GM18909 (cell line): ENCODE data around the gene CHTF8.
A peak's percentile ranks its signal among the peaks of the same experiment; 100 is the strongest.
"Not testable (repeated sequence)": the region's sequence is repeated elsewhere in the genome, so short reads cannot be mapped to it uniquely, and the experiment has no call there.

Experiments
- ATAC-seq: cut with Tn5 transposase; IDR thresholded peaks from one replicate; pipeline ENCODE4 v1.9.1; 2021; ENCODE audit warnings: mild to moderate bottlenecking; ENCODE audit not compliant: unreplicated experiment, poor library complexity

CHTF8 gene

DNA sequence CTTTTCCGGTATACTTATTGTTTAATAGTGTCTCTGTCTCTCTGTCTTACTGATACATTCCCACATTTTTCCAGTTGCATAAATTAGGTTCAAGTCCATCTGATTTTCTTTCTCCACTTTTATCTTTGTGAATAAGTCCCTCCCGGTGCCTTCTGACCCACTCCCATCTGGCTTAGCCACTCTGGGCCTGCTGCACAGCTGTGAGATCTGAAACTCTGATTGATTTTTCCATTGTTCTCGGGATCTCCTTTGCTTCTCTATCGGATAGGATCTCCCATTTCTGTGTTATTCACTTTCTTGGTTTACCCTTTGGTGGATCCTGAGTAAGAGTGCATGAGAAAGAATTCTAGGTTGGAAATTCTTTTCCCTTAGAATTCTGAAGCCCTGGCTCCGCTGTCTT, 8.6 kb upstream of the CHTF8 start:
- no peak for ATAC-seq

DNA sequence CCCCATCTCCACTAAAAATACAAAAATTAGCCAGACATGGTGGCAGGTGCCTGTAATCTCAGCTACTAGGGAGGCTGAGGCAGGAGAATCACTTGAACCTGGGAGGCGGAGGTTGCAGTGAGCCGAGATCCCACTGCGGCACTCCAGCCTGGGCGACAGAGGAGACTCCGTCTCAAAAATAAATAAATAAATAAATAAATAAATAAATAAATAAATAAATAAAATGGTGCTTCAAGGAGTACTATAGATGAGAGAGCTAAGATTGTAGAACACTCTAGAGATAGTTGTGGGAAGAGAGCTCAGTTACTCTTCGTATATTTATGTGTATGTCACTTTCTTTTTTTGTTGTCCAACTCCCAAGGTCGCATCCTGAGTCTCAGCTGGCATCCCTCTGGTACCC, 7.1 kb upstream of the CHTF8 start:
- not testable (repeated sequence) for ATAC-seq

DNA sequence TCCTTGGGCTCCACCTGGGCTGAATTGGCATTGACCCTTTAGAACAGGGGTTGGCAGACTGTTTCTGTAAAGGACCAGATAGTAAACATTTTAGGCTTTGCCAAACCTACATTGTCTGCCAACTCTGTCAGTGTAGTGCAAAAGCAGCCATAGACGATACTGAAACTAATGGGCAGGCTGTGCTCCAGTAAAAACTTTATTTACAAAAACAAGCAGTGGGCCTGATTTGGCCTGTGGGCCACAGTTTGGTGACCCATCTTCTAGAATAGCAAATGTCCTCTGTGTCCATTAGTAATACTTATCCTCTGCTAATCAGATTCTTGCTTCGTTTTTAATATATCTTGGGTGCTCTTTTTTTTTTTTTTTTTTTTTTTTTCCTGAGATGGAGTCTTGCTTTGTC, 6.2 kb upstream of the CHTF8 start:
- no peak for ATAC-seq

DNA sequence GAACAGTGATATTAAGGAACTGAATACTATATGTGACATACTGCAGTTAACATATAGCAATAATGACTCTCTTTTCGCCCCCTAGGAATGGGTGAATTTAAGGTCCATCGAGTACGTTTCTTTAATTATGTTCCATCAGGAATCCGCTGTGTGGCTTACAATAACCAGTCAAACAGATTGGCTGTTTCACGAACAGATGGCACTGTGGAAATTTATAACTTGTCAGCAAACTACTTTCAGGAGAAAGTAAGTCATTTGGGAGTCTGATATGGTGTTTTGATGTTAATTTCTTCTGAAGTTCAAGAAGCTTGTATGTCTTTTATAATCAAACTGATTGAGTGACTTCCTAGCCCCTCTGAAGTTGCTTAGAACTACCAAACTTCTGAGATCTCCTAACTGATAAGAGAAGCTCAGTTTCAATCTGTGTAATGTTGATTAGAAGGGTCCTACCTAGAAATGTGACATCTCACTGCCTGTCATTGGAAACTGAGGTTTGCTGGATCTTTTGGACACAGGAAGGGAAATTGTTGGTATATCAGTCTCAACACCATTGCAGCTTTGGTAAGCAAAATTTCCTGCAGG, 1.1 kb upstream of the CHTF8 start:
- no peak for ATAC-seq

DNA sequence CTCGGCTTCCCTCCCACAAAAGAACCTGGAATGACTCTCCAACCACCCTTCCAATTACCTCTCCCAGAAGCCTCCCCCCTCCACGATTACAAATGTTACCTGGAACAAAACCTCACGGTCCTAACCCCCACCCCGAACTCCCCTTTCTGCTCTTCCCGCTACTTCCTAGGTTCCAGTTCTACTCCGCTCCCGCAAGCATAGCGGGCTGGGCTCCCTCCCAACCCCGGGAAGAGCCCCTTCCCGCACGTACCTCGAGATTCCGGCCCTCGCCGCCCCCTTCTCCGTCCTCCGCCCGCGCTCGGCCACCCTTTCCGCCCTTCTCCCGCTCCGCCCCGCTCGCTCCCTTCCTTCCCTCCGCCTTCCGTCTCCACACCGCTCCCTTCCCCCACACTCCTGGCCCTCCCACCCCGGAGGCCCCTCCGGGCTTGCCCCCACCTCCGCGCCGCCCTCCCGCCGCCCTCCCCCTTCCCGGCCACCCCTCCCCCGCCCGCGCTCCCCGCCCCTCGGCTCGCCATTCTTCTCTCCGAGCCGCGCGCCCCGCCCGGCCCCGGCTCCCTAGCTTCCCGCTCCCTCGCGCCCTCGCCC, 457 bp downstream of the CHTF8 start:
- ATAC-seq = peak; percentile 40

DNA sequence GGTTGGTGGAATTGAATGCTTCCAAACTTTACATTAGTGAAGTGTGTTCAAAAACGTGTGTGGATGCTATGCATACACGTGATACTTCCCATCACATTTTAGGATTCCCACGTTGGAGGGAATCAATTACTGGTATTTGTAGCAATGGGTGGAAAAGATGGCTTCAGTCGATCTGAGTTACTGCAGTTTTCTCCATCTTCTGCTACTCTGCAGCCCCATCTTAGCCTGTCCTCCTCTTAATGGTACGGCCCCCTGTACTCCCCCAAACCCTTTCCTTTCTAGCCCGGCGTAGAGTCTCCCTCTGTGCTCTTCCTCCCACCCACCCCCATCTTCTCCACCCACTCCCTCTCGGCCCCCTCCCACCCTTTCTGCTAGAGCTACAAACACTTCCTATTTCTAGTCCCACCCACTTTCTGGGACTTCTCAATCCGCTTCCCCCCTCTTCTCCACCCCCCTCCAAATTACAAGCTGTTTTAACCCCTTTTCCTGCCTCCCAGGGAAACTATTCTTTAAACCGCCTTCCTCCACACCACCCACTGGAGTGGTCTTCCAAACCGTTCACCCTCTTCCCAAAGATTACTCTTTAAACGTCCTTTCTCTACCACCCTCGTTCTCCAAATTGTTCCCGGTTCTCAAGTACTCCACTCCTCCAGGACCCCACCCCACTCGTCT, 1.1 kb downstream of the CHTF8 start:
- no peak for ATAC-seq

DNA sequence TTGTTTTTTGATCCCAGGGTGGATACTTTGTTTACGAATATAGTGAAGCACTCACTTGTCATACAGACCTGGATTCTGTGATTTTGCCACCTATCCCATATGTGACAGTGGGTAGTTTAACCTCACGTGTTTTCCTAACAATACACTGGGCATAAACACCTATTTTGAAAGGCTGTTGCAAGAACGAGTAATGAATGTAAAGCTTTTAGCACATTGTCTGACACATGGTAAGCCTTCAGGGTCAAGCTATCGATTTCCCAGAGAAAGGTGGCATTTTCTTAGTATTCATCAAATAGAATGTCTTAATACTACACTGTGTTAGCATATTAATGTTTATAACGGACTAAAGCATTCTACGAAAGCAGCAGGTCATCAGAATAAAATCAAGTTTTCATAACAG, 1.9 kb downstream of the CHTF8 start:
- no peak for ATAC-seq

DNA sequence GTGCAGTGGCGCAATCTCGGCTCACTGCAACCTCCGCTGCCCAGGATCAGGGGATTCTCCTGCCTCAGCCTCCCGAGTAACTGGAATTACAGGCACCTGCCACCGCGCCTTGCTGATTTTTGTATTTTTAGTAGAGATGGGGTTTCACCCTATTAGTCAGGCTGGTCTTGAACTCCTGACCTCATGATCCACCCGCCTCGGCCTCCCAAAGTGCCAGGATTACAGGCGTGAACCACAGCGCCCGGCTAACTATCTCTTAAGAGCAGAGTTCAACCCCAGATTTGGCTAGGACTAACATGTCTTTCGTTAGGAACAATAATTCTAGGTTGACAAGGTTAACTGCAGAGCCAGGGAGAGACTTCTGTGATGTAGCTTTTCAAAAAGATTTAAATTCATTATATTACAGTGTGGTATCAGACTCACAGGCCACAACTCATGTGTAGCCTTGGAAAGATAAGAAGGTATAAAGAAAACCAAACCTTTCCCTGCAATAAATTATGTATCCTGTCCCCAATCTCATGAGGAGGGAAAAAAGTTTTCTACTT, 4.3 kb downstream of the CHTF8 start:
- ATAC-seq = no peak

DNA sequence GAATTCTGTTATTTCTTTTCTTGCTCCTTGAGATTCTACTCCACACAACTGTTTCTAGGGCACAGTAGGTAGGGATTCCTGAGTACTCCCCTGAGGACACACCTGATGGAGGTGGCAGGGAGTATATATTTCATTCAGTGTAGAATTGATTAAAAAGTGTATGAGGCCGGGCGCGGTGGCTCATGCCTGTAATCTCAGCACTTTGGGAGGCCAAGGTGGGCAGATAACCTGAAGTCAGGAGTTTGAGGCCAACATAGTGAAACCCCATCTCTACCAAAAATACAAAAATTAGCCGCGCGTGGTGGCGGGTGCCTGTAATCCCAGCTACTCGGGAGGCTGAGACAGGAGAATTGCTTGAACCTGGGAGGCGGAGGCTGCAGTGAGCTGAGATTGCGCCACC, 5.6 kb downstream of the CHTF8 start:
- not testable (repeated sequence) for ATAC-seq

DNA sequence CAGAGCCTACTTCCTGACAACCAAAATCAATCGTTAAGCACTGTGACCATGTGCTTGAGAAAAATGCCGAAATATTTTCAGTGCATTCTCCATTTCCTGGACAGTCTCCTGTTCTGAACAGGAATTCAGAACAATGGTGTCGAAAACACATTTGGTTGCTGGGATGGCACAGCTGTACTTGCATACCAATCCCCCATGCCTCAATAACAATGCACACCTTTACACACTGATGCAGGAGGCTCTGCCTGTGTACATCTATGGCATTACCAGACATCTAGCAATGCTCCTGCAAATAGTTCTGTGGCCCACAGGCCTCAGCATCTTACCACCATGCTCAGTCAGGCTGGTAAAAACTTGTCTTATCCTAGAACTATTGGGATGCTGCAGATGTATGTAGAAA, 6.2 kb downstream of the CHTF8 start:
- no peak for ATAC-seq

DNA sequence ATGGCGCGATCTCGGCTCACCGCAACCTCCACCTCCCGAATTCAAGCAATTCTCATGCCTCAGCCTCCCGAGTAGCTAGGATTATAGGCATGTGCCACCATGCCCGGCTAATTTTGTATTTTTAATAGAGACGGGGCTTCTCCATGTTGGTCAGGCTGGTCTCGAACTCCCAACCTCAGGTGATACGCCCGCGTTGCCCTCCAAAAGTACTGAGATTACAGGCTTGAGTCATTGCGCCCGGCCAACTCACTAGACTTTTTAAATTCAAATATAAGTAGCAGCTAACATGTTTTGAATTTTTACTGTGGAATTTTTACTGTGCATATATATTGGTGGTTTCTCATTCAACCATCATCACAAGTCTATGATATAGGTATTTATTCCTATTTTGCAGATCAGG, 7.4 kb downstream of the CHTF8 start:
- not testable (repeated sequence) for ATAC-seq

DNA sequence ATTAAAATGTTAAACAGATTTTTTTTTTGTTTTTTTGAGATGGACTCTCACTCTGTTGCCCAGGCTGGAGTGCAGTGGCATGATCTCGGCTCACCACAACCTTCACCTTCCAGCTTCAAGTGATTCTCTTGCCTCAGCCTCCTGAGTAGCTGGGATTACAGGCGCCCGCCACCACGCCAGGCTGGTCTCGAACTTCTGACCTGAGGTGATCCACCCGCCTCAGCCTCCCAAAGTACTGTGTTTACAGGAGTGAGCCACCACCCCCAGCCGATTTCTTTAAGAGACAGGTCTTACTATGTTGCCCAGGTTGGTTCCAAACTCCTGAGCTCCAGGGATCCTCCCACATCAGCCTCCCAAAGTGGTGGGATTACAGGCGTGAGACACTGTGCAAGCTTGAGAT, 8.0 kb downstream of the CHTF8 start:
- ATAC-seq = not testable (repeated sequence)

DNA sequence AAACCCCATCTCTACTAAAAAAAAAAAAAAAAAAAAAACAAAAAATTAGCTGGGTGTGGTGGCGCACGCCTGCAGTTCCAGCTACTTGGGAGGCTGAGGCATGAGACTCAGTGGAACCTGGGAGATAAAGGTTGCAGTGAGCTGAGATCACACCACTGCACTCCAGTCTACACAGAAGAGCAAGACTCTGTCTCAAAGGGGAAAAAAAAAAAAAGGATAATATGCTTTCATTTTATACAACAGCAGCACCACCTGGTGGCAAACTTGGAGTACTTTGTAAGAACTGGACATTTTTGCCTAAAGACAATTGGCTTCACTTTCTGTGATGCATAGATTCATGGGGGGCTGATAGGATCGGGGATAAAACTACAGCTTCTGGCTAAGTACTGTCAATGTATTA, 8.5 kb downstream of the CHTF8 start:
- no peak for ATAC-seq

DNA sequence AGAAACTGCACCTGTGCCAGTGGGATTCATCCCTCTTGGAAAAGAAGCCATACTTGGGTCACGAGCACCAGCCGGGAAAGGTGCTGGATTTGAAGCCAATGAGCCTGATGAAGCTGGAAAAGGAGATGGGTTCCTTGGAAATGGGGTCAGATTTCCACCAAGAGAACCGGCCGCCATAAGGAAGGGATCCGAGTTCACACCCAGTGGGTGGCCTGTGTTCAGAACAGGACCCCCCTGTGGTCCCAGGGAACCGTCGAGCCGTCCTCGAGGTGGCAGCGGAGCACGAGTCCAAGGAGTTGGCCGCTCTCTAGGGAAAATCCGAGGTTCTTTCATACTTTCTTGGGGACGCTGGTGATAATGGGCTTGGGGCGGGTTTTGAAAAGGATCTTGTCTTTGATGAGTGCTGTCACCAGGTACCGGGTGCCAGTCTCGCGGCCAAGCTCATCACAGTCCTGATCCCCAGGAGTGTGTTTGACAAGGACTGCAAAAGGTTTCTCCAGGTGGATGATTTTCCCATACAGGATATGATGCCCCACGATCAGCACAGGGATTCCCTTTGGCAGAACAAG, 12.2 kb downstream of the CHTF8 start:
- ATAC-seq = no peak

DNA sequence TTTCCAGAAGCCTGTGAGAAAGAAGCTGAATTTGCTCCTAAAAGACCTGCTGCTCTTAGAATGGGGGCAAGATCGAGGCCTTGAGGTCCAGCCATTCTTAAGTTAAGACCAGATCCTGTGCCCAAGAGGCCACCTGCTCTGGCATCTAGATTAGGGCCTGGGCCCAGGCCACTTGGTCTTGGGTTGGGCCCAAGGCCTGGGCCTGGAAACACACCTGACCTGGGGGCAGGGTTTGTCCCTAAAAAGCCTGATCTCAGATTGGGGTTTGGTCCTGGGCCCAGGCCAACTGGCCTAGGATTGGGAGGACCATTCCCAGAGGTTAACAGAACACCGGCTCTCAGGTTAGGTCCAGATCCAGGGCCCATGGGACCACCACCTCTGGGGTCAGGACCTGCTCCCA, 12.9 kb downstream of the CHTF8 start:
- no peak for ATAC-seq

DNA sequence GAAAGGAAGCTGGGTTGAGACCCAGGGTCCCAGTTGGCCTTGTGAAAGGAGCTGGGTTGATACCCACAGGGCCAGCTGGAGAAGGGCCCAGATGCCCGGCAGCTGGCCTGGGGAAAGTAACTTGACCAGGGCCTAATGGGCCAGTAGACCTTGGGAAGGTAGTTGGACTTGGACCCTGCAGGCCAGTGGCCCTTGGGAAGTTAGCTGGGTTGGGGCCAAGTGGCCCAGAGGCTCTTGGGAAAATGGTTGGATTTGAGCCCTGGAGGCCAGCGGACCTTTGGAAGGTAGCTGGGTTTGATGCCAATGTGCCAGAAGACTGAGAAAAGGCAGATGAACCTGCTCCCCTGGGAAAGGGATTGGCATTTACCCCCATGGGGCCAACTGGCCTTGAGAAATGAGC, 13.4 kb downstream of the CHTF8 start:
- no peak for ATAC-seq

DNA sequence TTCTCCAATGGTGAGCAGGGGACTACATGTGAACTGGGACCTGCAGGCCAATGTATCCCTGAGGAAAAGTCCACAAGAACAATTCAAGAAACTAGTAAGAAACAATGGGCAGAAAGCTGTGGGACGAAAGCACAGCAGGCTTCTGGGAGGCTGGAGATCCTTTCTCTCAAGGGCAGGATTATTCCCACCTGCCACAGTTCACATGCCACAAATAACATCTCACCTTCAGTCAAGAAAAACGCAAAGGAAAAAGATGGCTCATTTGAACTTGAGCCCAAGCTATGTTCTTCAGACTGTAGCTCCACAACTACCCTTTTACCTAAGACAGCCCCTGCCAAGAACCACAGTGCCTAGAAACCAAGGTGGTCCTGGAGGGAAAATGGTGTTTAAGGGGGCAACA, 13.9 kb downstream of the CHTF8 start:
- no peak for ATAC-seq

DNA sequence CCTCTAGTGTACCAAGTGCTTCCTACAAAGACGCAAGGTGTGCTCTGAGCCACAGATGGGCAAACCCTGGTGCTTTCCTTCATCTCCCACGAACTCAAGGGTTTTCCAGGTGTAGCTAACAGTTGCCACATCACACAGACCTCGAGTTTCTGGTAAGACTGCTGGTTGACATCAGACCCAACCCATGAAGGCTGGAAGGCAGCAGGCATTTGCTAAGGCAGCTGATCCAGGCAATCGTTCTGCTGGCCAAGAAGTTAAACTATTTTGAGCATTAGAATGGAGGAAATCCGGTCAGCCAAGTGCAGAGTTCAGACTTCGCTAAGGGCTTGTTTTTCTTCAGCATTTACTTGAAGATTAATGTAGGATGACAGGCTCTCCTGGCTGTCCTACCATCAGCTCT, 15.5 kb downstream of the CHTF8 start:
- no peak for ATAC-seq

DNA sequence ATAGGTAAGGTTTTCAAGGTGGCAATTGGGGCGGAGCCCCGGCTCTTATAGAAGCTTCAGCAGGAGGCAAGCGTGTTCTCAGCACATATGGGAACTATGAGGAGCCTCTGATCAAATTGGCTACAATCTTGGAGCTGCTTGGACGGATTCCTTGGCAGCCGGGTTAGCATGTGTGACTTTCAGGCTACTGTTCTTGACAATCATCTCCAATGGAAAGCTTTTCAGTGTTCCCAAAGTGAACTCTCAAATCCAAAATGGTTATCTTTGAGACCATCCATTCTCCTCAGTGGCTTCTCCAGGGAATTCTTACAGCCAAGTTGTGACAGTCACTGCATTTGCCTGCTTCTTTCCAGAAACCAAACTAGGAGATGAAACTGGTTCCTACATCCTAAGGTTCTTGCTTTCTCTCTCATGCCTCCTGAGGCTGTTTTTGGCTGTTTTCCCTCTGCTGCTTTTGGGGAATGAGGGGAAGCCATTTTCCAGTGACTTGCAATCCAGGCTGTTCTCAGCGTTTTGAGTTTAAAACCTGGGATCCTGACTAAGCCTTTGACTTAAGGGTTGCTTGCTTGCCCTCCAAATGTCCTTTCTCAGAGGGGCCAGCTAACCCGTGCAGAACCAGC, 16.0 kb downstream of the CHTF8 start:
- ATAC-seq = no peak

DNA sequence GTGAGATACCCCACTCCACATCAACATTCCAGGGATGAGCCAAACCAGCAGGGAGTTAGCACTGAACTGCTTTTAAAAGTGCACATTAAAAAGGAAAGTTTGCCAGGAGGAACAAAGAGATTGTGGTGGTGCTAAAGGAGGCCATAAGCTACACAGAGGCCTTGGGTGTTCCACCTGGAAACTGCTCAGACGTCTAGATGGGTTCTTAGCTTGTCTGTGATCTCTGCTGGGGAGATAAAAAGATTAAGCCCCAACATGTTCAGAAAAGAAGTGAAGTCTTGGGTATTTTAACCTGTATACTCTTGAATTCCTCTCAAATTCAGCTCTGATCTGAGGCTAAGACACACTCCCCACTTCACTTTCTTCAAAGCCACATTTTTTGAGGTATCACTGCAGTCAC, 16.6 kb downstream of the CHTF8 start:
- no peak for ATAC-seq

DNA sequence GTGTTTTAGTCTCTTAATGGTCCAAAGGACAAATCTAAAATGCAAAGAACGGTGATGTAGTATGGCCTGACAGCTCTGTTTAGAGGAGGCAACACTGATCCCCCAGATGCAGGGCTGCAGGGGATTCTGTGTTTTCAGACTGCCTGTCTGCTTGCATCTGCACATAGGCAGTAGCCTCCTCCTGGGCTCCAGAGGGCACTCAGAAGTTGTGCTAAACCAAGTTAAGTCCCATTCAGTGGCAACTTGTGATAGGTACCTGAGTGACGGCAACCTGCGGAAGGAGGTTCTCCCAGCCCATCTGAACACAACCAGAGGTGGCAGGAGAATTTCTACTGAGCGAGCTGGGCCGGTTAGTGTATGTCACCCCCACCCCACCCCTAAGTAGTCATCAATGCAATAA, 17.0 kb downstream of the CHTF8 start:
- ATAC-seq = no peak
